GM10847 (cell line): Measurements from ENCODE around the gene RHBG.

ENCODE experiments used
- POLR2A ChIP-seq: IDR thresholded peaks from 2 replicates; pipeline ENCODE4 v1.6.1; 2011; ENCODE audit not compliant: insufficient read length; ENCODE audit errors: extremely low read depth

RHBG gene

GRCh38 chr1:156422602-156423091 lies 53.6 kb downstream of the RHBG start:
- no peak for TF ChIP-seq POLR2A

GRCh38 chr1:156423422-156424352 lies 54.7 kb downstream of the RHBG start:
- TF ChIP-seq POLR2A: no peak

GRCh38 chr1:156424806-156425432 lies 55.9 kb downstream of the RHBG start:
- no peak for TF ChIP-seq POLR2A

- no peak for TF ChIP-seq POLR2A
Observed at GRCh38 chr1:156425943-156426342, 56.9 kb downstream of the RHBG start.

GRCh38 chr1:156427957-156428356 lies 58.9 kb downstream of the RHBG start:
- no peak for TF ChIP-seq POLR2A

- TF ChIP-seq POLR2A: no peak
Observed at GRCh38 chr1:156428746-156429288, 59.8 kb downstream of the RHBG start.

GRCh38 chr1:156429313-156430060 lies 60.5 kb downstream of the RHBG start:
- TF ChIP-seq POLR2A: no peak

- no peak for TF ChIP-seq POLR2A
Observed at GRCh38 chr1:156430303-156430702, 61.3 kb downstream of the RHBG start.

GRCh38 chr1:156430866-156431265 lies 61.9 kb downstream of the RHBG start:
- TF ChIP-seq POLR2A: no peak

GRCh38 chr1:156431366-156431765 lies 62.4 kb downstream of the RHBG start:
- no peak for TF ChIP-seq POLR2A

- no peak for TF ChIP-seq POLR2A
Observed at GRCh38 chr1:156431769-156432668, 63.0 kb downstream of the RHBG start.

GRCh38 chr1:156432669-156433018 lies 63.6 kb downstream of the RHBG start:
- no peak for TF ChIP-seq POLR2A

GRCh38 chr1:156433032-156433431 lies 64.0 kb downstream of the RHBG start:
- no peak for TF ChIP-seq POLR2A

GRCh38 chr1:156433602-156434001 lies 64.6 kb downstream of the RHBG start:
- TF ChIP-seq POLR2A: no peak
